ENCODE measurements around the gene SYK.

SYK gene

GRCh38 chr9:90907056-90907445 lies 105.4 kb downstream of the SYK start:
- DNase-seq: no peak

- no peak for DNase-seq
Measured at GRCh38 chr9:90907790-90908189, 106.2 kb downstream of the SYK start.

GRCh38 chr9:90909225-90909624 lies 107.6 kb downstream of the SYK start:
- DNase-seq: no peak

GRCh38 chr9:90909747-90910283 lies 108.2 kb downstream of the SYK start:
- DNase-seq: no peak

GRCh38 chr9:90914196-90914595 lies 112.6 kb downstream of the SYK start:
- DNase-seq: no peak

GRCh38 chr9:90914868-90915483 lies 113.4 kb downstream of the SYK start:
- peak in 12 of 14 donors; percentile 11 to 71 (median 36) for DNase-seq

- no peak for DNase-seq
Measured at GRCh38 chr9:90915693-90916092, 114.1 kb downstream of the SYK start.

GRCh38 chr9:90916147-90916734 lies 114.6 kb downstream of the SYK start:
- no peak for DNase-seq

- peak in 7 of 14 donors; percentile 11 to 55 (median 31) for DNase-seq
Measured at GRCh38 chr9:90919883-90920282, 118.3 kb downstream of the SYK start.

- DNase-seq: peak in 10 of 14 donors; percentile 2 to 82 (median 49)
Measured at GRCh38 chr9:90921104-90921503, 119.5 kb downstream of the SYK start.

- DNase-seq: no peak
Measured at GRCh38 chr9:90921969-90922368, 120.3 kb downstream of the SYK start.

- DNase-seq: no peak
Measured at GRCh38 chr9:90925581-90926257, 124.1 kb downstream of the SYK start.

- no peak for DNase-seq
Measured at GRCh38 chr9:90926936-90927335, 125.3 kb downstream of the SYK start.

GRCh38 chr9:90927496-90927895 lies 125.9 kb downstream of the SYK start:
- no peak for DNase-seq

- peak in 2 of 14 donors; percentile 1 to 93 for DNase-seq
Measured at GRCh38 chr9:90929626-90930025, 128.0 kb downstream of the SYK start.

- no peak for DNase-seq
Measured at GRCh38 chr9:90933468-90933867, 131.8 kb downstream of the SYK start.

GRCh38 chr9:90939351-90939750 lies 137.7 kb downstream of the SYK start:
- DNase-seq: no peak

- DNase-seq: no peak
Measured at GRCh38 chr9:90940280-90940679, 138.7 kb downstream of the SYK start.

GRCh38 chr9:90941661-90942060 lies 140.0 kb downstream of the SYK start:
- DNase-seq: no peak

- no peak for DNase-seq
Measured at GRCh38 chr9:90942555-90942954, 140.9 kb downstream of the SYK start.

GRCh38 chr9:90943341-90943740 lies 141.7 kb downstream of the SYK start:
- no peak for DNase-seq

- no peak for DNase-seq
Measured at GRCh38 chr9:90945336-90945735, 143.7 kb downstream of the SYK start.

- DNase-seq: no peak
Measured at GRCh38 chr9:90946982-90947381, 145.4 kb downstream of the SYK start.

All from C1 segment of cervical spinal cord (tissue), 14 donors.